Panc1 (cell line): Measurements from ENCODE around the gene LDHB.

Experiments used
- POLR2AphosphoS5 ChIP-seq: IDR thresholded peaks from 2 replicates; pipeline ENCODE4 v1.6.1; 2012; ENCODE audit warnings: mild to moderate bottlenecking, low read depth, low read length, moderate library complexity
- SIN3A ChIP-seq: IDR thresholded peaks from 2 replicates; pipeline ENCODE4 v1.6.1; 2012; ENCODE audit warnings: low read depth, mild to moderate bottlenecking, low read length, moderate library complexity, borderline replicate concordance; ENCODE audit not compliant: insufficient read depth
- TF ChIP-seq, protein P1 (sequence below): fragments of 450-650 bp; IDR thresholded peaks from 2 replicates; pipeline ENCODE4 v1.5.1; 2017; ENCODE audit warnings: mild to moderate bottlenecking
- TF ChIP-seq, protein P2 (sequence below), 2 experiments: IDR thresholded peaks; 2 replicates each; pipeline ENCODE4 v1.6.1; 2011 to 2012; ENCODE audit warnings: low read depth in 2 of 2, control low read depth in 1 of 2, low read length in 1 of 2, mild to moderate bottlenecking in 1 of 2, moderate library complexity in 1 of 2; ENCODE audit not compliant: insufficient read depth in 1 of 2

DNA sequence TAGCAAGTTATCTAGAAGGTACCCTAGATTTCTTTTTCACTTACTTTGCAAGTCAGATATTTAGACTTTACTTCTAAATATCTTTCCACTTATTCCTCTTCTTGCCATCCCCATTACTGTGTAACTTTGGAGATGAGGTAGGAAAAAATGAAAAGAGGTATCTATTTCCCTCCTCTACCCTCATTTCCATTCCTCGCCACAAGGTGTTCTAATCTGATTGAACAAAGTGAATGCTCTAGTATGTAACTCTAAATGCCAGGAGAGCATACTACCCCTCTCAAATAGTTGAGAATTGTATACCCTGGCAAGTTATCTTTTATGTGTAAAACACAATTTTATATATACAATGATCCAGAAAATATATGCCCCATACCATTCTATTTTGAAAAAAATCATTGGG lies 1.7 kb upstream of the LDHB start:
- TF ChIP-seq, protein P1, sequence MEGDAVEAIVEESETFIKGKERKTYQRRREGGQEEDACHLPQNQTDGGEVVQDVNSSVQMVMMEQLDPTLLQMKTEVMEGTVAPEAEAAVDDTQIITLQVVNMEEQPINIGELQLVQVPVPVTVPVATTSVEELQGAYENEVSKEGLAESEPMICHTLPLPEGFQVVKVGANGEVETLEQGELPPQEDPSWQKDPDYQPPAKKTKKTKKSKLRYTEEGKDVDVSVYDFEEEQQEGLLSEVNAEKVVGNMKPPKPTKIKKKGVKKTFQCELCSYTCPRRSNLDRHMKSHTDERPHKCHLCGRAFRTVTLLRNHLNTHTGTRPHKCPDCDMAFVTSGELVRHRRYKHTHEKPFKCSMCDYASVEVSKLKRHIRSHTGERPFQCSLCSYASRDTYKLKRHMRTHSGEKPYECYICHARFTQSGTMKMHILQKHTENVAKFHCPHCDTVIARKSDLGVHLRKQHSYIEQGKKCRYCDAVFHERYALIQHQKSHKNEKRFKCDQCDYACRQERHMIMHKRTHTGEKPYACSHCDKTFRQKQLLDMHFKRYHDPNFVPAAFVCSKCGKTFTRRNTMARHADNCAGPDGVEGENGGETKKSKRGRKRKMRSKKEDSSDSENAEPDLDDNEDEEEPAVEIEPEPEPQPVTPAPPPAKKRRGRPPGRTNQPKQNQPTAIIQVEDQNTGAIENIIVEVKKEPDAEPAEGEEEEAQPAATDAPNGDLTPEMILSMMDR, result no peak
- TF ChIP-seq POLR2AphosphoS5 (no peak), SIN3A (no peak)
- TF ChIP-seq, protein P2, sequence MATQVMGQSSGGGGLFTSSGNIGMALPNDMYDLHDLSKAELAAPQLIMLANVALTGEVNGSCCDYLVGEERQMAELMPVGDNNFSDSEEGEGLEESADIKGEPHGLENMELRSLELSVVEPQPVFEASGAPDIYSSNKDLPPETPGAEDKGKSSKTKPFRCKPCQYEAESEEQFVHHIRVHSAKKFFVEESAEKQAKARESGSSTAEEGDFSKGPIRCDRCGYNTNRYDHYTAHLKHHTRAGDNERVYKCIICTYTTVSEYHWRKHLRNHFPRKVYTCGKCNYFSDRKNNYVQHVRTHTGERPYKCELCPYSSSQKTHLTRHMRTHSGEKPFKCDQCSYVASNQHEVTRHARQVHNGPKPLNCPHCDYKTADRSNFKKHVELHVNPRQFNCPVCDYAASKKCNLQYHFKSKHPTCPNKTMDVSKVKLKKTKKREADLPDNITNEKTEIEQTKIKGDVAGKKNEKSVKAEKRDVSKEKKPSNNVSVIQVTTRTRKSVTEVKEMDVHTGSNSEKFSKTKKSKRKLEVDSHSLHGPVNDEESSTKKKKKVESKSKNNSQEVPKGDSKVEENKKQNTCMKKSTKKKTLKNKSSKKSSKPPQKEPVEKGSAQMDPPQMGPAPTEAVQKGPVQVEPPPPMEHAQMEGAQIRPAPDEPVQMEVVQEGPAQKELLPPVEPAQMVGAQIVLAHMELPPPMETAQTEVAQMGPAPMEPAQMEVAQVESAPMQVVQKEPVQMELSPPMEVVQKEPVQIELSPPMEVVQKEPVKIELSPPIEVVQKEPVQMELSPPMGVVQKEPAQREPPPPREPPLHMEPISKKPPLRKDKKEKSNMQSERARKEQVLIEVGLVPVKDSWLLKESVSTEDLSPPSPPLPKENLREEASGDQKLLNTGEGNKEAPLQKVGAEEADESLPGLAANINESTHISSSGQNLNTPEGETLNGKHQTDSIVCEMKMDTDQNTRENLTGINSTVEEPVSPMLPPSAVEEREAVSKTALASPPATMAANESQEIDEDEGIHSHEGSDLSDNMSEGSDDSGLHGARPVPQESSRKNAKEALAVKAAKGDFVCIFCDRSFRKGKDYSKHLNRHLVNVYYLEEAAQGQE (IDR thresholded peaks at IDR 0.05; ENCODE audit: insufficient read depth in 1 of 2, low read depth in 2 of 2, low read length in 1 of 2), result no peak
